ENCODE results near the gene COL4A6. TPM values are rescaled to one million over a fixed set of nuclear protein-coding genes. Genes with fewer than 3 reads are reported as not detected.
A peak's percentile ranks its signal among the peaks of the same experiment; 100 is the strongest.

COL4A6 gene
- total and polyA plus RNA-seq, 2 of the 8 experiments (the other 6 are each of a cell fraction or from before 2014, with no cell fraction given): 5.9 to 11.8 TPM

GRCh38 chrX:108347800-108348199, 90.4 kb downstream of the COL4A6 start:
- no peak overlapping the region for H2BK120ac ChIP-seq (replicated peaks; ENCODE audit: low read depth, low read length)
- H3K9me3 ChIP-seq (ENCODE audit: insufficient read depth in 2 of 2, low read depth in 1 of 2, low read length in 1 of 2): no peaks in the 10 kb centered on the region
- no peak overlapping the region for H2BK15ac ChIP-seq (ENCODE audit: low read length)
- no peaks in the 10 kb centered on the region for H3K36me3 ChIP-seq (ENCODE audit: control insufficient read depth in 2 of 4, insufficient read depth in 4 of 4, low read length in 3 of 4)
- H4K8ac ChIP-seq (ENCODE audit: extremely low read depth, insufficient read depth, low read length): no peak overlapping the region
- ChIA-PET CTCF (ENCODE audit: partially characterized antibody) (no interaction called here), POLR2A (ENCODE audit: partially characterized antibody) (interaction anchor here (0.7 to 1.4 kb wide), 2 partner anchors 8 to 25 kb away, joined by 3 to 4 read pairs; no protein-coding TSS in a partner anchor)
- H3K23ac ChIP-seq (ENCODE audit: insufficient read length): no peak overlapping the region
- H3K27me3 ChIP-seq (replicated peaks in 1 of 4; ENCODE audit: control insufficient read depth in 3 of 4, extremely low read depth in 1 of 4, insufficient read depth in 3 of 4, low read length in 3 of 4): no peaks in the 10 kb centered on the region
- no peak overlapping the region for H3K9ac ChIP-seq (replicated peaks in 1 of 4; ENCODE audit: extremely low read depth in 1 of 4, low read depth in 3 of 4, low read length in 3 of 4)
- no peak overlapping the region for H2BK20ac ChIP-seq (ENCODE audit: low read length)
- no peaks in the 10 kb centered on the region for H3K79me1 ChIP-seq (ENCODE audit: low read depth, low read length)
- no peak overlapping the region for H2AFZ ChIP-seq (ENCODE audit: low read length)
- 51% methylated on average over 3 of the region's 3 CpGs; no CpG with 5 or more reads in 1 of the 2 experiments for WGBS, 2 experiments (ENCODE audit: extremely low coverage in 1 of 2, insufficient coverage in 1 of 2, insufficient read length in 1 of 2, insufficient replicate concordance in 2 of 2, low coverage in 1 of 2, low lambda C conversion rate in 2 of 2, missing lambda C conversion rate in 1 of 2)
- H2BK5ac ChIP-seq (ENCODE audit: low read depth, low read length): no peak overlapping the region
- no peak overlapping the region for H4K5ac ChIP-seq (ENCODE audit: insufficient read length, low read depth, low read length)
- H2BK12ac ChIP-seq (ENCODE audit: low read depth, low read length): no peak overlapping the region
- no peak overlapping the region for H2AK5ac ChIP-seq (ENCODE audit: low read depth, low read length)
- H3K4me3 ChIP-seq (ENCODE audit: extremely low read depth in 1 of 4, insufficient read depth in 2 of 4, low read depth in 3 of 4, low read length in 4 of 4): no peak overlapping the region
- no peaks in the 10 kb centered on the region for H3K79me2 ChIP-seq (ENCODE audit: control insufficient read depth in 1 of 2, insufficient read depth in 2 of 2, low read length in 2 of 2)
- H4K20me1 ChIP-seq (replicated peaks in 1 of 2; ENCODE audit: control insufficient read depth in 1 of 2, insufficient read depth in 2 of 2, low read length in 2 of 2): no peaks in the 10 kb centered on the region
- H3K4me2 ChIP-seq (ENCODE audit: insufficient read depth in 1 of 2, low read depth in 2 of 2, low read length in 2 of 2): peak overlapping the region in 1 of 2 experiments; percentile 46; a peak in 1 of 4 replicates
- H3K56ac ChIP-seq (replicated peaks; ENCODE audit: insufficient read length, low read depth, low read length): no peak overlapping the region
- H3K18ac ChIP-seq (ENCODE audit: extremely low read depth, low read length): no peak overlapping the region
- no peak overlapping the region for H4K91ac ChIP-seq (replicated peaks; ENCODE audit: insufficient read length, low read length)
- H3K27ac ChIP-seq (ENCODE audit: low read depth, low read length): no peak overlapping the region
- H3K14ac ChIP-seq (ENCODE audit: insufficient read length): no peak overlapping the region
- no peaks in the 10 kb centered on the region for H3K23me2 ChIP-seq (ENCODE audit: low read depth, low read length)
- H3K4ac ChIP-seq (replicated peaks; ENCODE audit: insufficient read length, low read depth, low read length): no peak overlapping the region
- DNase-seq (ENCODE audit: low read depth in 1 of 2, low spot score in 2 of 2) (peak; percentile 17 to 44), FAIRE-seq (peak; percentile 96)
- peaks cover 0 to 13% (median 5%) of the 10 kb centered on the region in 4 experiments; a peak in 4 of 7 replicates for H3K4me1 ChIP-seq (replicated peaks in 1 of 4; ENCODE audit: control insufficient read depth in 3 of 4, insufficient read depth in 4 of 4, low read length in 3 of 4)
- TF ChIP-seq MAX (IDR thresholded peaks at IDR 0.05) (no peak), NANOG (IDR thresholded peaks at IDR 0.05; ENCODE audit: insufficient read depth, low read depth, low read length, poor library complexity, severe bottlenecking) (peak; percentile 56), CTBP2 (IDR thresholded peaks at IDR 0.05; ENCODE audit: borderline replicate concordance, insufficient read depth, insufficient read length, low read length) (no peak), GTF2F1 (IDR thresholded peaks at IDR 0.05; ENCODE audit: borderline replicate concordance, low read depth, low read length) (no peak), E2F6 (IDR thresholded peaks at IDR 0.05) (no peak), TEAD4 (IDR thresholded peaks at IDR 0.05; ENCODE audit: low read depth, low read length) (no peak)

Measured in H1 (cell line).